GM18520 (cell line): ENCODE measurements around the gene SORCS2.

Source experiments
- ATAC-seq: cut with Tn5 transposase; IDR thresholded peaks from one replicate; pipeline ENCODE4 v1.9.1; 2021; ENCODE audit not compliant: unreplicated experiment

SORCS2 gene

DNA sequence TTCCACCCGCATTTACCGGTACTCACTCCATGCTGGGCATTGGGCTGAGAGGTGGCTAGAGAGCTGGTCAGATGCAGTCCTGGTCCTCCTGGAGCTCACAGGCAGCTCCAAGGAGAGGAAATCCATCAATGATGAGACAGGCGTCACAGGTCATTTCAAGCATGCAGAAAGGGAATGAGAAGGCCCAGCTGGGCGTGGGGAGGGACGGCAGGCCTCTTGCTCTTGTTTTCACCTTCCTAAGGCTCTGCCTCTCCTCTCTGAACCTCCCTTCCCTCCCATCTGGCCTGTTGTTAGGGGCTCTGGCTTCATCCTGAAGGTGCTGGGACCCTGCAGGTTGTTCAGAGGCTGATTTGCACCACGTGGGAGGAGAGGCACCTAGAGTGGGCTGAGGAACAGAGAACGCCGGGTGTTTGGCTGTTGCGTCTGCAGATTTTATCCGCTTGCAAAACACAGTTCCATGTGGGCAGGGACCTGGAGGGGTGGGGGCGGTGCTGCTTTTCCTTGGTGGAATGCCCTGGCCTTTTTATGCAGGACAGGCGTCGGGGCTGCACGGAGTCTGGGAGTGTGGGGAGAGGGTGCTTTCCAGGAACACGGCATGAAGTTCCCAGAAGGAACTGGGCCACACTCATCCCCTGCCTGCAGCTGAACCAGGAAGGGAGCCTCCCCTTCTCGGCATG, 323.9 kb downstream of the SORCS2 start:
- no peak for ATAC-seq

DNA sequence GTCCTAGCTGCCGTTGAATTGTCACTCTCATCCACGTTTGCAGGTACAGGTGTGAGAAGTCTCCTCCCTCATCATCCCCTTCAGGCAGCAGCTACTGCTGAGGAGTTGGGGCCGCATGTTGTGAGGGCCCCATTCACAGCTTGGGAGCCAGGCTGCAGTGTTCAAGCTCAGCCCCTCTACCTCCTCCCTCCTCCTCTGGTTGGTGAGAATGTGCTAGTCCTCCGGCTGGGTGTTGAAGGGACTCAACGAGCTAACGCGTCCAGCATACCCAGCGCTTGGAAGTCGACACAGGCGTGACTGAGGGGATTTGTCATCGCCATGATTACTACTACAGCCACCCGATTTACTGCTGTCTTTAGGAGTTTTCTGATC, 324.4 kb downstream of the SORCS2 start:
- no peak for ATAC-seq

DNA sequence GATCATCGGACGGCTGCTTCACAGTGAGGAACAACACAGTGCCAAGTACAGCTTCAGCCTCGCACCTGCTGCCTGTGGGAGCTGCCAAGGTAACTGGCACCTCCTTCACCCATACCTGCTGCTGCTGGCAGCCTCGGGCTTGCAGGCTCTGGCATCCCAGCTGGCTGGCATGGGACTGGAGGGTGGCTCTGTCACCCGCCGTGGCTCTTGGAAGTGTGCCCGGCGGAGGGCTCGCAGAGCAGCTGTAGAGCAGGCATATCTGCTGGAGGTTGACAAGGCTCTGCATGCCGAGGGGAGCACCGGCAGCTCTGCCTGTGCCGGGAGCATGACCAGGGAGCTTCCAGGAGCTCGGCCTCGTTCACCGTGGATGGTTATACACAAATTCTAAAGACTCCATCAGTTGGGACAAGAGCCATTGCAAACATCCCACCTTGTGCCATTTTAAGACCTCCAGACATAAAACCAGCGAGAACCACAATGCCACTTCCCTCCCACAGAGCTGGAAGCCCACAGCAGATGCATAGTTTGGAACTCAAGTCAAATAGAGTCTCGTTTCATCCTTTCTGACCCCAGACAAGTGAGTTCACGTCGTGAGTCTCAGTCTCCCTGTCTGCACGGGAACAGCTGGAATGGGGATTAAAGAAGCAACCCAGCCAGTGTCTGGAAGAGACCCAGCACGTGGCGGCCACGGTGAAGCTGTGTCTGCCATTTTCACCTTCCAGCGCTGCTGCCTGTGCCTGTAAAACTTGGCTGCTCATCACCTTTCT, 326.7 kb downstream of the SORCS2 start:
- no peak for ATAC-seq

DNA sequence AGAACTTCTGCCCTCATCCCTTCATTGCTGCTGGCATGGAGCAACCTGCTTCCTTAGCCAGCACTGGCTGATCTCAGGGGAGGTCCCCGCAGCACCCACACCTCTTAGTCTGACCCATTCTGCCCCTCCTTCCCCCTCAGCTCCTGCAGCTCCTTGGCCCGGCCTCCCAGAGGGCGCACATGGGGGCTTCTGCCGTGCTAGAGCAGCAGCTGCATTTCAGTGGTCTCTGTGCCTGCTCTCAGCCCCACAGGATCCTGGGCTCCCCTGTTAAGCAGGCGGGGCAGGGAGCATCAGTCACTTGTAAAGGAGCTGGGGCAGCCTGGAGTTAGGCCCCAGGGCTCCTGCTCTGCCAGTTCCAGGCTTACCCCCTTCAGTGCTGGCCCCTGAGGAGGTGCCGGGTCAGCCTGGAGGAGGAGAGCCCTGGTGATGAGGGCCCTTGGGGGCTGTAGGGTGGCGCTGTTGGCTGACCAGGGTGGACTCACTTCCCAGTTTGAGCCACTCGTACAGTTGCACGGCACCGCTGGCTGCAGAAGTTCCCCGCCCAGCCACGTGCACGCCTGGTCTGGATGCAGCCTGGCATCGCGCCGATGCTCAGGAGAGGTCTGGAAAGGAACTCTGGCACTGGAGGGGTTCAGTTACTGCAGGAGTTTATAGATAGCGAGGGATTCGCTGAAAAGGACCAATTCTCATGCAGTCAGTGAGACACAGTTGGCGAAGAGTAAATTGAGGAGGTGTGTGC, 327.5 kb downstream of the SORCS2 start:
- ATAC-seq = no peak

DNA sequence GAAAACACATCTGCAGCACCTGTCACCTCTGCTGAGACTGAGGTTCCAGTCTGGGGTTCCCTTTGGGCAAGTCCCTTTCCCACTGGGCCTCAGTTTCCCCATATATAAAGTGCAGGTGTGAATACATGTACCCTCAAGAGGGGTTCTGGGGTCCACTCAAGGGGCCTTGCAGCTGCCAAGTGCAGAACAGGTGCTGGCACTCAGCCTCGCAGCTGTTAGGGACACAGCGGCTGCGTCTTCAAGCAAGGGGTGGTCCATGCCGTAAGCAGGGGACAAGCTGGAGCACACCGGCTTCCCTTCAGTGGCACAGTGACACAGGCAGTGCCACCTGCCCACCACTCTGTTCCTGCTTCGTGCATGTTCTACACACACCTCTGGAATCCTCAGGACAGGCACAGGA, 329.3 kb downstream of the SORCS2 start:
- no peak for ATAC-seq

DNA sequence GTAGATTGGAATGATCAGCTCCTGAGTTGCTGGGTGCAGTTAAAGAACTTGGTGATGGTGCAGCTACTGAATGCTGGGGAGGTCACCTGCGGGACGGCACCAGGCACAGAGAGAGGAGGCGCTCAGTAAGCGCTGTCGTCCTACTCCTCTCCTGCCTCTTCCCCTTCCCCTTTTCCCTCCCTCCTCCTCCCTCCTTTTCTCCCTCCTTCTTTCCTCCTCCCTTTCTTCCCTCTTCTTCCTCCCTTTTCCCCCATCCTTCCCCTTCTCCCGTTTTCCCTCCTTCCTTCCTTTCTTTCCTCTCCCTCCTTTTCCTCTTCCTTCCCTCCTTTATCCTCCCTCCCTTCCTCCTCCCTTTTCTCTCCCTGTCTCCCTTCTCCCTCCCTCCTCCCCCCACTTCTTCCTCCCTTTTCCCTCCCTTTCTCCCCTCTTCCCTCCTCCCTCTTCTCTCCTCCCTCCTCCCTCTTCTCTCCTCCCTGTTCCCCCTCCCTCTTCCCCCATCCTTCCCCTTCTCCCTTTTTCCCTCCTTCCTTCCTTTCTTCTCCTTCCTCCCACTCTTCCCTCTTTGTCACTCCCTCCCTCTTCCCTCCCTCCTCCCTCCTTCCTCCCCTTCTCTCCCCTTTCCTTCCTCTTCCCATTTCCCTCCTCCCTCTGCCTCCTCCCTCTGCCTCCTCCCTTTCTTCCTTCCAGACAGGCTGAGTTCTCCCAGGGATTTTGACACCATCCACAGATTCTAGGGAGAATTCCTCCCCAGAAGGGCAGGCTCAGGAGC, 330.3 kb downstream of the SORCS2 start:
- ATAC-seq = no peak

DNA sequence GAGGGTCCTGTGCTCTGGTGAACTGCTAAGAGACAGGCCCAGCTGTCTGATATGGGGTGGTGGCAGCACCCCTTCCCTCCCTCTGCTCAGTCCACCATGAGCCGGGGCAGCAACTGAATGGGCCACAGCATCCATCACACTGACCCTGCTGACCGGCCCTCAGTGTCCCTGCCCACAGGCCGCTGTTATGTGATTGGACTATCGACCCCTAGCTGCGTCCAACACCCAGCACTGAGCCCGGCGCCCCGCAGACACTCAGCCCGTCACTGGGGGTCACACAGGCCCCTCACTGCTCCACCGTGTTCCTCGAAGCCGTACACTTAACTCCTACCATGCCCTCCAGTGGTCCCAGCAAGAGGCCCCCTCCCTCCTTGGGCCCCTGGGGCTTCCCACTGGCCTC, 331.2 kb downstream of the SORCS2 start:
- no peak for ATAC-seq

DNA sequence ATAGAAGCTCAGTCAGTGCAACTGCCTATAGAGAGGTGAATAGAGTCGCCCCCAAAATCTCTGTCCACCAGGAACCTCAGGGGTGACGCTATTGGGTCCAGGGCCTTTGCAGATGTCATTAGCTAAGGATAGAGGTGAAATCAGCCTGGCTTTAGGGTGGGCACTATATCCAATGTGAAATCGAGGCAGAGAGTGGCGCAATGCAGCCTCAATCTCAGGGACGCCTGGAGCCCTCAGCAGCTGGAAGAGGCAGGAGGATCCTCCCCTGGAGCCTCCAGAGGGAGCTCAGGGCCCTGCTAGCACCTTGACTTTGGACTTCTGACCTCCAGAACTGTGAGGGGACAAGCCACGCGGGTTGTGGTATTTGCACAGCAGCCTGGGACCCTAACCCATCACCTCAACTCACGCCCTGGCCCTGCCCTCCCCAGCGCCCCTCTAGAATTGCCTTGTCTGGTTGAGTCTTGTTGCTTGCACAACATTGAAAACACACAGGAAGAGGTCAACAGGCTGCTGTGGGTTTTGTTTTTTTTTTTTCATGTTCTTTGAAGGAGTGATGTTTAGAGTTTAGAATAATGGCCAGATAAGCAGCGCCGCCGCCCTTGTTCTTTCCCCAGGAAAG, 331.8 kb downstream of the SORCS2 start:
- no peak for ATAC-seq

DNA sequence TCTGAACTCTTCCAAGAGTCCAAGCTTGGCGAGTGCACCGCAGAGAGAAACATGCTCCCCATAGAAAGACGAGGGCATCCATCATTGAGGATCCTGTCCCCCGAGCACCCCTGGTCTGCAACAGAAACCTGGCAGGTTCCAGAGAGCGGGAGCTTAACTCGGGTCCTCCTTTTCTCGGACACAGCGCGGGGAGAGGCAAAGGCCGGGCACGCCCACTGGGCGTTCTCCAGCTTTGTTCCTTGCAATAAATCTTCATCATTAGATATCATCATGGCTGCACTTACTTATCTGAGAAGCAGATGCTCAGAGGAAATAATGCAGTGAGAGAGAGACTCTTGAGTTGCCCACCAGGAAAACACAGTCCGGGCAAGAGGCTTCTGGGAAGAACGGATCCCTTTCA, 332.5 kb downstream of the SORCS2 start:
- no peak for ATAC-seq

DNA sequence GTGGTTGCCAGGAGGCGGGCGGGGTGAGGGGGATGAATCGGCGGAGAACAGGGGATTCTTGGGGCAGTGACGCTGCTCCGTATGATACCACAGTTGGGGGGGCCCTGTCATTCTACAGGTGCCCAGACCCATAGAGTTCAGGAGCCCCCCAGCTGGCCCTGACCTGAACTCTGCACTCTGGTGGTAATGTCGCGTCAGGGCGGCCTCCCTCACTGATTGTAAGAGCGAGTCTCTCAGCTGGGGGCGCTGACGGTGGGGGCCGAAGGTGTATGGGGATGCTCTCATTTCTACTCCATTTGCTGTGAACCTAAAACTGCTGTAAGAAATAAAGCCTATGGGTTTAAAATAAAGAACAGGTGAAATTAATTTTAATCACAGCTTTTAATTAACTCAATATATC, 334.2 kb downstream of the SORCS2 start:
- no peak for ATAC-seq

DNA sequence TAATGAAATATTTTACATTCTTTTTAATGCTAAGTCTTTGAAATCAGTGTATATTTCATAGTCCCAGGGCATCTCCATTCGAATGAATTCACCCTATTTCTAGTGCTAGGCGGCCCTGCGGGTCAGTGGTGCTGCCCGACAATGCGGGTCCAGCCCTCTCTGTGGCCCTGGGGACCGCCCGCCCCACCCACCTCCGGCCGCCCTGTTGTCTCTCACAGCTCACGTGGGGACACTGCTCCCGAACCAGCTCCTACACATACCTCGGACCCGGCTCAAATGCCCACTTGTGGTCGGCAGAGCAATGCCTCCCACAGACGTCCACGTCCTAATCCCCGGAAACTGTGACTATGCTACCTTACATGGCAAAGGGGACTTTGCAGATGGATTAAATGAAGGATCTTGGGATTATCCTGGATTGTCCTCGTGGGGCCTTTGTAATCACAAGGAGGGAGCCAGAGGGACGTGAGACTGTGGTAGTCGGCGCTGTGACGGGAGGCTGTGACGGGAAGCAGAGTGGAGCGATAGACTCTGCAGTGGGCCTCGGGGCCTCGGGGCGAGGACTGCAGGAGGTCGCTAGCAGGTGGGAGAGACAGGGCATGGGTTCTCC, 334.7 kb downstream of the SORCS2 start:
- ATAC-seq = no peak

DNA sequence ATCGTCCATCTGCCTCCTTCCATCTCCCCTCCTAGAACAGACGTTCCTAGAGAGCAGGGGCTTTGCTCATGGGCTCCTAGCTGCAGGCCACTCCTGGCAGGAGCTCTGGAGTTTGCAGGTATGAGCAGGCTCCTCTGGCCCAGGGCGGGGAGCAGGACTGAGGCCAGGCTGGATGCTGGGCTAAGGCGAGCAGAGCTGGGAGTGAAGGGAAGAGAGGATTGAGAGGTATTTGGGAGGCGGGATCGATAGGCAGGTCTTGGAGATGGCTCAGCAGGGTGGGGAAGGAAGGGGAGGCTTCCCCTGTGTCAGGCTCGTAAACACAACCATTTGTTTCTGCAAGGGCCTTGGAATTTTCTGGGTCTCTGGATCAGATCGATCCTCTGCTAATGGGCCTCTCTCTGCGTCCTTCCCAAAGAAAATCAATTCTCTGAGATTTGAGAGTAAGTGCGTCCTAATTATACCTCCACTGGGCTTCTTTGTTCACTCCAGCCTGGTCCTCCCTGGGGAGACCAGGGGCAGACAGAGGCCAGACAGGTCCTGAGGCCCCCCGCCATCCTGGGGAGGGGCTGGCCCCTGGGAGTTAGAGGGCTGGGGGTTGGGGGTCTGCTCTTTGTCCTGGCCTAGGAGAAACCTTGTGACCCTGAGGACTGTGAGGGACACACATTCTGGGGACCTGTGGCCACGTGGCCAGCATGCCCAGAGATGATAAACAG, 337.2 kb downstream of the SORCS2 start:
- ATAC-seq = no peak

DNA sequence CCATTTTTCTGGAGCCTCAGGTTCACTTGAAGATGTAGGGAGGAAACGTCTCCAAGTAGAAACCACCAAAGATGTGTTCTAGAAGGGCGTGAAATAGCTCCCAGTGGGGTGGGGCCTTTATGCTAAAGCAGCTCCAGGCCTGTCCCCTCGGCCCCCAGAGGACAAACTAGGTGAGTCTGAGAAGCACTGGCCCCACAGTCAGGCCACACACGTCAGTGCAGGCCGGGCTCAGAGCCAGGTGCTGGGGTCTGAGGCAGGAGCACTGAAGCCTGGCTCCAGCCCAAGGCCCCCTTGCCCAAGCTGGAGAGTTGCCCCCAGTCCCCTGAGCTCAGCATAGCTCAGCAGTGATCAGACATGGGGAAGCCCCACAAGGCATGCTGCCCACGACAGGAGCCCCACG, 337.7 kb downstream of the SORCS2 start:
- ATAC-seq = no peak

DNA sequence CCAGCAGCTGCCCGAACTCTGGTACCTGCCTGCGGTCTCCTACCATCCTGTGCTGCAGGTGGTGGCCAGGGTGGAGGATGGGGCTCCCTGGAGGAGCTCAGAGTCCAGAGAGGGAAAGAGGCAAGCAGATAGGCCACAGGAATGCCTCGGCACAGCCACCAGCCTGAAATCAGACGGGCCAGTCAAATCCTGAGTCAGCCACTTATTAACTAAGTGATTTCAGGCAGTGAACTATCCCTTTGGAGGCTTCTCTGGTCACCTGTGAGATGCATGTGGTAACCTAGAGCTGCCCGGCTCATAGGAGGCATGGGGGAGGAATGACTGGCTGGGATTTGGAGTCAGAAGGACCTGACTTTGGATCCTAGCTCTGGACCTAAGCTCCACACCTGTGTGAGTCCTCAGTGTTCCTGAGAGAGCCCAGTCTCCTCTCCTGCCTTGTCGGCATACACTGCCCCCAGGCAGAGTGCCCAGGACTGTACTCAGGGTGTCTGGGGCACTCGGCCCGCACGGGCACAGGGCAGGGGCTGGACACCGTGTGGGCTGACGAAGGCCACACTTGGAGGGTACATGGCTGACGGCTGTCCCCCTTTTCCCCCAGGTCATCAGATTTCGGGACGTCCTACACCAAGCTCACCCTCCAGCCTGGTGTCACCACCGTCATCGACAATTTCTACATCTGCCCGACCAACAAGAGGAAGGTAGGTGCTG, 338.7 kb downstream of the SORCS2 start:
- no peak for ATAC-seq

DNA sequence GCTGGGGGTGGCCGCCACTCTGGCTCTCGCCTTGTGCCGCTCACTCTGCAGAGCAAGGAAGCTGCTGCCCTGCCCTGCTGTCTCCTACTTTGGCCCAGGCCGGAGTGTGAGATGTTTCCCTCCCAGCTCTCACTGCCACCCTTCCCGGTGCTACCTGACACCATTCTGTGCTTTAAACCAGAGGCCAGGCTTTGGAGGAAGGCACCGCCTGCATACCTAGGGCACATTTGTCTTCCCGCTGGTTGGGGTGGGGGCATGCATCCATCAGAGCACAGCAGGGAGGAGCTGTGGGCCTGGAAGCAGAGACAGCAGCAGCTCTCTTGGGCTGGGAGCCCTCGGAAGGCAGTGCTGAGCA, 339.3 kb downstream of the SORCS2 start:
- ATAC-seq = no peak

DNA sequence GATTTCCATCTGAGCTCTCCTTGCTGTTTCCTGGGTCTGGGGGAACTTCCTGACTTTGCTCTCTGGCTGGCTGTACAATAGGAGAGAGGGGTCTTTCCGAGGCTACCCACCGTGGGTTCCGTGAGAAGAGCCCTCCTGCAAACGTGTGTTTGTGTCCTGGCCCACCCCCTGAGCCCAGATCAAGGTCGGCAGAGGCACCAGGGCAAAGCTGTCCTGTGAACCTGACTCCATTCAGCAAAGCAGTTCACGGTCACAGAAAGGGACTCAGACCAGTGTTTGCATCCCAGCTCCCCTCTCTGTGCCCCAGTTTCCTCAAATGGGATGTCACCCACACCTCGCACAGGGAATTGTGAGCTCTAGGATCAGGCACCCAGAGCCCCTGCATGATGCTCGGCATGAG, 339.7 kb downstream of the SORCS2 start:
- no peak for ATAC-seq

DNA sequence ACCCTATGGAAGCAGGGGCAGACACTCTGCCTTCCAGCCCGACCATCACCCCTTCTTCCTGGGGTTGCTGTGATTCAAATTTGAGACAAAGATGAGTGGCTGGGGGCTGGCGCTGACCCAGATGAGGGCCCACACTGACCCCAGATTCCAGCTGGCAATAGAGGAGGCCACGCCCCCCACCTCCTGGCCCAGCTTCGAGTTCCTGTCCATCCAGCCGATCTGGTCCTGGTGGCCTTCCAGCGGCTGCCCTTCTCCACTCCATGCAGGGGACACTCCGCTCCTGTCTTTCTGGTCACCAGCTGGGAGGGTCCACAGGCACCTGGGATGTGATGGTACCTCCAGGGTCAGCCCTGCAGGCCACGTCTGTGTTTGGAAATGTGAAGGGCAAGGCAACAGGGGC, 340.9 kb downstream of the SORCS2 start:
- ATAC-seq = no peak

DNA sequence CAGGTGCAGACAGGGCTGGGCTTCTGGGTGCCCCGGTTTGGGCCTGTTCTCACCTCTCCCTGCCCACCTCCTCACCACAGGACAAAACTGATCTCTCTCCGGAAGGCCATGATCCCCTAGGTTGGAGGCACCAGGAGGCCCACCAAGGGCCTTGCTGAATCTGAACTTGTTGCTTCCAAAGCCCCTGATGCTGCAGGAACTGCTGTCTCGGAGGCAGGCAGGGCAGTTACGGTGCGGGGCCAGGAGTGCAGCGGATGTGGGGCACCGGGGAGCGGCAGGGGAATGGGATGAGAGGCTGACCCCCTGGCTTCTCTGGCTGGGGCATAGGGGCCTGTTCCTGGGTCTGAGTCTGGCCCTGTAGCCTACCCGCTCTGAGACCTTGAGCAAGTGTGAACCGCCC, 342.8 kb downstream of the SORCS2 start:
- no peak for ATAC-seq

DNA sequence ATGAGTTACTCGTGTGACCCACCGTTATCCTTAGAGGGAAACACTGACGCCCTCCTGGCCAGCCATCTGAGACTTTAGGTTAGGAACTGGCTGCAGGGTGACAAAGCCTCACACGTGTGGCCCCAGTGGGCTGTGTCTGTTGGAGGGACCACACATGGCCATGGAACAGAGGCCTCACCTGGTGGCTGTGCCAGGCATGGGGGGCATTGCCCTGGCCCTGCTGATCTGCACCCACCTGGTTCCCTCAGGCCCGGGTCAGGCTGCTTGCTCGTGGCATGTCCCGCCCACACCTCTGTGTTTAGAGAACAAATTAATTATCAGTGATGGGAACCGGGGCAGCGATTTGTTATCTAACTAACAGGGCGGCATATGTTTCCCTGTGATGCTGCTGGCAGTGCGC, 343.3 kb downstream of the SORCS2 start:
- ATAC-seq = no peak
